ENCODE measurements around the gene TOGARAM2. TPM values are rescaled to one million over a fixed set of nuclear protein-coding genes. Genes with fewer than 3 reads are reported as not detected.
"Not testable (repeated sequence)": the region's sequence is repeated elsewhere in the genome, so short reads cannot be mapped to it uniquely, and the experiment has no call there.

TOGARAM2 gene
- total RNA-seq, 4 donors from 2014 or later: 1.5 to 3.8 (median 1.9) TPM

- Histone ChIP-seq H3K27me3 (no peaks in the 10 kb centered on the region), H3K9me3 (peaks cover 0 to 18% (median 0%) of the 10 kb centered on the region in 3 donors), H3K4me3 (no peak overlapping the region), H3K27ac (no peak overlapping the region), H3K4me1 (no peaks in the 10 kb centered on the region), H3K36me3 (no peaks in the 10 kb centered on the region)
- WGBS, 2 donors (ENCODE audit: low coverage in 1 of 2): 78 to 80% methylated on average over 1 to 4 of the region's 5 CpGs
- TF ChIP-seq POLR2A (IDR thresholded peaks at IDR 0.05): no peak
- TF ChIP-seq POLR2AphosphoS5 (IDR thresholded peaks at IDR 0.05): no peak
- no peak for TF ChIP-seq EP300 (IDR thresholded peaks at IDR 0.05)
- TF ChIP-seq, protein P1, sequence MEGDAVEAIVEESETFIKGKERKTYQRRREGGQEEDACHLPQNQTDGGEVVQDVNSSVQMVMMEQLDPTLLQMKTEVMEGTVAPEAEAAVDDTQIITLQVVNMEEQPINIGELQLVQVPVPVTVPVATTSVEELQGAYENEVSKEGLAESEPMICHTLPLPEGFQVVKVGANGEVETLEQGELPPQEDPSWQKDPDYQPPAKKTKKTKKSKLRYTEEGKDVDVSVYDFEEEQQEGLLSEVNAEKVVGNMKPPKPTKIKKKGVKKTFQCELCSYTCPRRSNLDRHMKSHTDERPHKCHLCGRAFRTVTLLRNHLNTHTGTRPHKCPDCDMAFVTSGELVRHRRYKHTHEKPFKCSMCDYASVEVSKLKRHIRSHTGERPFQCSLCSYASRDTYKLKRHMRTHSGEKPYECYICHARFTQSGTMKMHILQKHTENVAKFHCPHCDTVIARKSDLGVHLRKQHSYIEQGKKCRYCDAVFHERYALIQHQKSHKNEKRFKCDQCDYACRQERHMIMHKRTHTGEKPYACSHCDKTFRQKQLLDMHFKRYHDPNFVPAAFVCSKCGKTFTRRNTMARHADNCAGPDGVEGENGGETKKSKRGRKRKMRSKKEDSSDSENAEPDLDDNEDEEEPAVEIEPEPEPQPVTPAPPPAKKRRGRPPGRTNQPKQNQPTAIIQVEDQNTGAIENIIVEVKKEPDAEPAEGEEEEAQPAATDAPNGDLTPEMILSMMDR (IDR thresholded peaks at IDR 0.05): no peak
- ATAC-seq: no peak
Observed at GRCh38 chr2:29082804-29083495, 101.9 kb downstream of the TOGARAM2 start.

GRCh38 chr2:29084554-29084953 is 103.5 kb downstream of the TOGARAM2 start:
- H3K9me3 ChIP-seq: peaks cover 0 to 12% (median 0%) of the 10 kb centered on the region in 3 donors
- TF ChIP-seq POLR2AphosphoS5 (IDR thresholded peaks at IDR 0.05): no peak
- no peak for TF ChIP-seq EP300 (IDR thresholded peaks at IDR 0.05)
- TF ChIP-seq POLR2A (IDR thresholded peaks at IDR 0.05): no peak
- TF ChIP-seq, protein P1 (IDR thresholded peaks at IDR 0.05): no peak
- ATAC-seq: no peak
- H3K4me1 ChIP-seq: no peaks in the 10 kb centered on the region
- H3K4me3 ChIP-seq: no peak overlapping the region
- H3K27me3 ChIP-seq: no peaks in the 10 kb centered on the region
- H3K27ac ChIP-seq: no peak overlapping the region
- WGBS, 2 donors (ENCODE audit: low coverage in 1 of 2): 91 to 100% methylated on average over 1 of the region's 1 CpG
- H3K36me3 ChIP-seq: no peaks in the 10 kb centered on the region

DNA sequence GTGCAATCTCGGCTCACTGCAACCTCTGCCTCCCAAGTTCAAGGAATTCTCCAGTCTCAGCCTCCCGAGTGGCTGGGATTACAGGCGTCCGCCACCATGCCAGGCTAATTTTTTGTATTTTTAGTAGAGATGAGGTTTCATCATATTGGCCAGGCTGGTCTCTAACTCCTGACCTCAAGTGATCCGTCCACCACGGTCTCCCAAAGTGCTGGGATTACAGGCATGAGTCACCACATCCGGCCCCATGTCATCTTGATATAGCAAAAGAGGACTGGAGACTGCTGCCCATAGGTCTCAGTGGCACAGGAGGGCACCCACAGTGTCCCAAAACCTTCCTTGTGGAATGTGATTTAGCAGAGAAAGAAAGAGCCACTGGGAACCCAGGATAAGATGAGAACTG is 109.2 kb downstream of the TOGARAM2 start:
- H3K4me3 ChIP-seq, ATAC-seq, H3K36me3 ChIP-seq, H3K27me3 ChIP-seq, H3K27ac ChIP-seq, H3K4me1 ChIP-seq, H3K9me3 ChIP-seq: not testable (repeated sequence)
- WGBS, 2 donors (ENCODE audit: low coverage in 1 of 2): 94% methylated on average over 3 to 5 of the region's 7 CpGs

- H3K4me1 ChIP-seq: no peaks in the 10 kb centered on the region
- no peak for ATAC-seq
- H3K36me3 ChIP-seq: no peaks in the 10 kb centered on the region
- TF ChIP-seq EP300 (IDR thresholded peaks at IDR 0.05): no peak
- no peak for TF ChIP-seq POLR2AphosphoS5 (IDR thresholded peaks at IDR 0.05)
- TF ChIP-seq, protein P1 (IDR thresholded peaks at IDR 0.05): no peak
- TF ChIP-seq POLR2A (IDR thresholded peaks at IDR 0.05): no peak
- H3K27ac ChIP-seq: no peak overlapping the region
- no peak overlapping the region for H3K4me3 ChIP-seq
- H3K9me3 ChIP-seq: no peaks in the 10 kb centered on the region
- H3K27me3 ChIP-seq: no peaks in the 10 kb centered on the region
- 67 to 88% methylated on average over 2 to 7 of the region's 8 CpGs for WGBS, 2 donors (ENCODE audit: low coverage in 1 of 2)
Observed at GRCh38 chr2:29096969-29097368, 115.9 kb downstream of the TOGARAM2 start.

- Histone ChIP-seq H3K27ac (no peak overlapping the region), H3K36me3 (no peaks in the 10 kb centered on the region), H3K4me1 (no peaks in the 10 kb centered on the region), H3K4me3 (no peak overlapping the region), H3K27me3 (no peaks in the 10 kb centered on the region), H3K9me3 (no peaks in the 10 kb centered on the region)
- WGBS, 2 donors (ENCODE audit: low coverage in 1 of 2): 62 to 76% methylated on average over 3 to 5 of the region's 6 CpGs
- TF ChIP-seq POLR2AphosphoS5 (IDR thresholded peaks at IDR 0.05) (no peak), EP300 (IDR thresholded peaks at IDR 0.05) (no peak), POLR2A (IDR thresholded peaks at IDR 0.05) (no peak)
- TF ChIP-seq, protein P1 (IDR thresholded peaks at IDR 0.05): no peak
- ATAC-seq: no peak
Observed at GRCh38 chr2:29097569-29097968, 116.5 kb downstream of the TOGARAM2 start.

All from gastroesophageal sphincter (tissue), 4 donors.